A673 (cell line): ENCODE measurements around the gene UACA. TPM values are rescaled to one million over a fixed set of nuclear protein-coding genes. Genes with fewer than 3 reads are reported as not detected.

Source experiments
- BruUV-seq: library from RNA; stranded (reverse); fragments of 400-500 nt; replicated peaks from 2 replicates; lab custom pipeline; 2021; lab: Mats Ljungman, UMichigan
- CTCF ChIA-PET: fragments of 300-600 bp; sonication (Branson Sonifier 250); formaldehyde crosslinking; loops from one replicate; lab custom pipeline; 2022; ENCODE audit warnings: antibody characterized with exemption; lab: Charles Lee
- POLR2A ChIA-PET: fragments of 300-600 bp; sonication (Branson Sonifier 250); formaldehyde crosslinking; loops from one replicate; lab custom pipeline; 2022; ENCODE audit warnings: antibody characterized with exemption; ENCODE audit not compliant: low non-redundant PET; lab: Charles Lee
- DNase-seq: peaks from one replicate; pipeline ENCODE4 v3.0.0-alpha.2; 2015; ENCODE audit warnings: low spot score
- H3K27ac ChIP-seq: fragments of 200-600 bp; sonication (generic); 2 replicates; pipeline ENCODE4 v1.5.1; 2016; ENCODE audit warnings: mixed run types, low read depth, mild to moderate bottlenecking, mixed read lengths, antibody characterized with exemption, low read length; ENCODE audit not compliant: poor library complexity, severe bottlenecking
- H3K27me3 ChIP-seq: fragments of 200-600 bp; sonication (generic); replicated peaks from 2 replicates; pipeline ENCODE4 v1.6.1; 2017; ENCODE audit warnings: mixed run types, low read depth, mild to moderate bottlenecking, mixed read lengths, antibody characterized with exemption, low read length; ENCODE audit not compliant: insufficient read depth, poor library complexity
- H3K36me3 ChIP-seq: fragments of 200-600 bp; sonication (generic); 2 replicates; pipeline ENCODE4 v1.6.1; 2016; ENCODE audit warnings: mixed run types, mild to moderate bottlenecking, mixed read lengths, antibody characterized with exemption, low read length; ENCODE audit not compliant: insufficient read depth, poor library complexity, severe bottlenecking
- H3K4me1 ChIP-seq: fragments of 200-600 bp; sonication (generic); 2 replicates; pipeline ENCODE4 v1.6.1; 2017; ENCODE audit warnings: mixed run types, mild to moderate bottlenecking, mixed read lengths, antibody characterized with exemption, low read length; ENCODE audit not compliant: insufficient read depth, poor library complexity, severe bottlenecking
- H3K4me3 ChIP-seq: fragments of 200-600 bp; sonication (generic); 2 replicates; pipeline ENCODE4 v1.5.1; 2016; ENCODE audit warnings: low read depth, mixed run types, mild to moderate bottlenecking, mixed read lengths, low read length; ENCODE audit not compliant: poor library complexity, severe bottlenecking
- H3K9me3 ChIP-seq: fragments of 200-600 bp; sonication (generic); 2 replicates; pipeline ENCODE4 v1.6.1; 2016; ENCODE audit warnings: mixed run types, low read depth, mild to moderate bottlenecking, mixed read lengths, antibody characterized with exemption, low read length; ENCODE audit not compliant: poor library complexity, severe bottlenecking
- CTCF ChIP-seq: fragments of 300-800, 200-600 bp; sonication (generic); conservative IDR thresholded peaks from 2 replicates; pipeline ENCODE4 v1.5.1; 2017; ENCODE audit warnings: low read depth, mild to moderate bottlenecking, antibody characterized with exemption, low read length, moderate library complexity, mixed read lengths
- EZH2 ChIP-seq: fragments of 200-600 bp; sonication (generic); IDR thresholded peaks from 2 replicates; pipeline ENCODE4 v1.6.1; 2017; ENCODE audit warnings: borderline replicate concordance, low read depth, mild to moderate bottlenecking, mixed read lengths, antibody characterized with exemption, low read length; ENCODE audit not compliant: poor library complexity, severe bottlenecking
- intact Hi-C: fragments of 100-400 bp; cut with micrococcal nuclease; formaldehyde crosslinking; loops from one replicate; pipeline ENCODE4 v1.10.0; 2022; ENCODE audit not compliant: unreplicated experiment
- total RNA-seq: library from RNA; stranded (reverse); gene quantifications from 2 replicates; pipeline ENCODE4 v1.2.3, GENCODE V29; 2021

Gene UACA
- total RNA-seq, 1 experiment from 2014 or later, result 26.9 TPM

GRCh38 chr15:70762469-70763119 is 764 bp downstream of the UACA start:
- POLR2A ChIA-PET, result no interaction called here
- no peaks in the 10 kb centered on the region for H3K36me3 ChIP-seq
- peak overlapping the region; percentile 97 for H3K4me3 ChIP-seq
- BruUV-seq, result no TSS peak
- peak; percentile 39 for DNase-seq
- TF ChIP-seq EZH2 (no peak), CTCF (no peak)
- H3K27me3 ChIP-seq, result no peaks in the 10 kb centered on the region
- intact Hi-C loops, result no loop called here
- peaks cover 11% of the 10 kb centered on the region for H3K4me1 ChIP-seq
- H3K9me3 ChIP-seq, result no peaks in the 10 kb centered on the region
- CTCF ChIA-PET, result no interaction called here
- peak overlapping the region; percentile 72 for H3K27ac ChIP-seq

- no peak for DNase-seq
- no peaks in the 10 kb centered on the region for H3K36me3 ChIP-seq
- ChIA-PET CTCF (interaction anchor here (0.5 kb wide), 1 partner anchor 50 kb away, joined by 4 read pairs; no protein-coding TSS in a partner anchor), POLR2A (no interaction called here)
- H3K27me3 ChIP-seq, result no peaks in the 10 kb centered on the region
- H3K4me1 ChIP-seq, result peaks cover 16% of the 10 kb centered on the region
- intact Hi-C loops, result no loop called here
- H3K27ac ChIP-seq, result no peak overlapping the region
- BruUV-seq, result TSS peak; percentile 44
- no peaks in the 10 kb centered on the region for H3K9me3 ChIP-seq
- TF ChIP-seq EZH2 (no peak), CTCF (no peak)
- H3K4me3 ChIP-seq, result peak overlapping the region; percentile 97
Observed at GRCh38 chr15:70761931-70762468, 1.4 kb downstream of the UACA start.

- no TSS peak for BruUV-seq
- Histone ChIP-seq H3K27me3 (no peaks in the 10 kb centered on the region), H3K4me3 (no peak overlapping the region), H3K4me1 (peaks cover 16% of the 10 kb centered on the region), H3K36me3 (no peaks in the 10 kb centered on the region), H3K27ac (no peak overlapping the region), H3K9me3 (no peaks in the 10 kb centered on the region)
- intact Hi-C loops, result no loop called here
- ChIA-PET POLR2A (interaction anchor here (0.6 kb wide), 1 partner anchor 182 kb away, joined by 5 read pairs; no protein-coding TSS in a partner anchor), CTCF (no interaction called here)
- TF ChIP-seq CTCF, result no peak
- TF ChIP-seq EZH2, result no peak
- DNase-seq, result no peak
Observed at GRCh38 chr15:70761046-70761445, 2.3 kb downstream of the UACA start.
